ENCODE results near the gene KCNQ1. TPM values are rescaled to one million over a fixed set of nuclear protein-coding genes. Genes with fewer than 3 reads are reported as not detected.

Gene KCNQ1
- total RNA-seq, 4 donors from 2014 or later: 2.6 to 12.7 (median 4.9) TPM

- H3K27me3 ChIP-seq: no peaks in the 10 kb centered on the region
- H3K4me3 ChIP-seq: peak overlapping the region in 1 of 2 donors; percentile 52
- no peaks in the 10 kb centered on the region for H3K9me3 ChIP-seq
- no peak for TF ChIP-seq POLR2AphosphoS5 (IDR thresholded peaks at IDR 0.05)
- TF ChIP-seq EP300 (IDR thresholded peaks at IDR 0.05): no peak
- no peak for TF ChIP-seq POLR2A (IDR thresholded peaks at IDR 0.05)
- TF ChIP-seq CTCF (IDR thresholded peaks at IDR 0.05): no peak
- no peak for ATAC-seq
- peaks cover 6 to 58% (median 31%) of the 10 kb centered on the region in 3 donors for H3K4me1 ChIP-seq
- WGBS, 2 donors (ENCODE audit: low coverage in 1 of 2): 66% methylated on average over 4 of the region's 17 CpGs; no CpG with 5 or more reads in 1 of the 2 donors
- H3K27ac ChIP-seq: peak overlapping the region; percentile 31 to 81 (median 70)
- H3K36me3 ChIP-seq: no peaks in the 10 kb centered on the region
These were observed 446.8 kb downstream of the KCNQ1 start for GRCh38 chr11:2891326-2892214.

- no peaks in the 10 kb centered on the region for H3K9me3 ChIP-seq
- peak; percentile 16 for ATAC-seq
- H3K4me1 ChIP-seq: peaks cover 6 to 49% (median 29%) of the 10 kb centered on the region in 3 donors
- H3K4me3 ChIP-seq: peak overlapping the region in 1 of 2 donors; percentile 52
- WGBS, 2 donors (ENCODE audit: low coverage in 1 of 2): 7% methylated on average over 9 of the region's 34 CpGs; no CpG with 5 or more reads in 1 of the 2 donors
- TF ChIP-seq POLR2AphosphoS5 (IDR thresholded peaks at IDR 0.05) (no peak), CTCF (IDR thresholded peaks at IDR 0.05) (peak in 3 of 4 experiments; percentile 93 to 96 (median 96)), EP300 (IDR thresholded peaks at IDR 0.05) (no peak), POLR2A (IDR thresholded peaks at IDR 0.05) (no peak)
- H3K27me3 ChIP-seq: no peaks in the 10 kb centered on the region
- no peaks in the 10 kb centered on the region for H3K36me3 ChIP-seq
- H3K27ac ChIP-seq: peak overlapping the region in 3 of 4 donors; percentile 62 to 81 (median 78)
These were observed 447.6 kb downstream of the KCNQ1 start for GRCh38 chr11:2892215-2892966.

- H3K4me3 ChIP-seq: peak overlapping the region in 1 of 2 donors; percentile 52
These were observed 448.2 kb downstream of the KCNQ1 start for GRCh38 chr11:2892967-2893528.

GRCh38 chr11:2893935-2894334 lies 449.1 kb downstream of the KCNQ1 start:
- Histone ChIP-seq H3K27me3 (no peaks in the 10 kb centered on the region), H3K4me1 (peaks cover 6 to 47% (median 27%) of the 10 kb centered on the region in 3 donors), H3K36me3 (no peaks in the 10 kb centered on the region), H3K4me3 (no peak overlapping the region), H3K9me3 (no peaks in the 10 kb centered on the region), H3K27ac (no peak overlapping the region)
- TF ChIP-seq POLR2AphosphoS5 (IDR thresholded peaks at IDR 0.05) (no peak), CTCF (IDR thresholded peaks at IDR 0.05) (no peak), EP300 (IDR thresholded peaks at IDR 0.05) (no peak), POLR2A (IDR thresholded peaks at IDR 0.05) (no peak)
- 80% methylated on average over 1 of the region's 4 CpGs; no CpG with 5 or more reads in 1 of the 2 donors for WGBS, 2 donors (ENCODE audit: low coverage in 1 of 2)
- no peak for ATAC-seq

More at GRCh38 chr11:2892967-2893528, 448.2 kb downstream of the KCNQ1 start:
- Histone ChIP-seq H3K27me3 (no peaks in the 10 kb centered on the region), H3K9me3 (no peaks in the 10 kb centered on the region), H3K27ac (peak overlapping the region in 2 of 4 donors; percentile 78 to 81), H3K36me3 (no peaks in the 10 kb centered on the region), H3K4me1 (peaks cover 6 to 44% (median 29%) of the 10 kb centered on the region in 3 donors)
- WGBS, 2 donors (ENCODE audit: low coverage in 1 of 2): no CpG with 5 or more reads among the region's 4 CpGs
- TF ChIP-seq POLR2A (IDR thresholded peaks at IDR 0.05): no peak
- no peak for TF ChIP-seq EP300 (IDR thresholded peaks at IDR 0.05)
- TF ChIP-seq CTCF (IDR thresholded peaks at IDR 0.05): no peak
- no peak for TF ChIP-seq POLR2AphosphoS5 (IDR thresholded peaks at IDR 0.05)
- ATAC-seq: no peak

Measured in gastroesophageal sphincter (tissue), 4 donors.